Peyer's patch (tissue), 4 donors: ENCODE results near the gene DSC2. TPM values are rescaled to one million over a fixed set of nuclear protein-coding genes. Genes with fewer than 3 reads are reported as not detected.

Source experiments
- DNase-seq, 3 donors: peaks; one replicate each; pipeline ENCODE4 v3.0.0-alpha.2; 2017 to 2019
- H3K27ac ChIP-seq, 4 donors: fragments of 200-600 bp; sonication (generic); one replicate each; pipeline ENCODE4 v1.5.1; 2016 to 2019
- H3K27me3 ChIP-seq, 2 donors: fragments of 200-600 bp; sonication (generic); one replicate each; pipeline ENCODE4 v1.5.1; 2019
- H3K36me3 ChIP-seq, 3 donors: fragments of 200-600 bp; sonication (generic); one replicate each; pipeline ENCODE4 v1.5.1; 2016 to 2019
- H3K4me1 ChIP-seq, 4 donors: fragments of 200-600 bp; sonication (generic); one replicate each; pipeline ENCODE4 v1.5.1; 2016 to 2019
- H3K4me3 ChIP-seq, 4 donors: fragments of 200-600 bp; sonication (generic); 1 replicate in 3 of 4; 2 replicates in 1 of 4; pipeline ENCODE4 v1.5.1; 2016 to 2019; ENCODE audit warnings: mild to moderate bottlenecking in 1 of 4
- H3K9me3 ChIP-seq, 4 donors: fragments of 200-600 bp; sonication (generic); one replicate each; pipeline ENCODE4 v1.5.1; 2016 to 2019; ENCODE audit warnings: mild to moderate bottlenecking in 1 of 4
- CTCF ChIP-seq, 6 experiments: fragments of 450-650 bp in 4 of 6; fragments of 200-600 bp in 2 of 6; sonication (generic) in 1 of 6; IDR thresholded peaks; one replicate each; pipeline ENCODE4 v1.5.1; 2017 to 2019; ENCODE audit warnings: antibody characterized with exemption in 6 of 6, mild to moderate bottlenecking in 3 of 6, moderate library complexity in 1 of 6
- POLR2A ChIP-seq, 2 donors: fragments of 450-650 bp; IDR thresholded peaks; one replicate each; pipeline ENCODE4 v1.5.1; 2017; ENCODE audit warnings: antibody characterized with exemption in 2 of 2, mild to moderate bottlenecking in 2 of 2, moderate library complexity in 2 of 2
- total RNA-seq, 4 donors: library from RNA; depleted of rRNA; stranded (reverse); fragments of >200 nt; gene quantifications; one replicate each; pipeline ENCODE4 v1.1.0, GENCODE V29; 2016

DSC2 gene
- total RNA-seq, 4 donors from 2014 or later: 9.9 to 90.0 (median 59.6) TPM

DNA sequence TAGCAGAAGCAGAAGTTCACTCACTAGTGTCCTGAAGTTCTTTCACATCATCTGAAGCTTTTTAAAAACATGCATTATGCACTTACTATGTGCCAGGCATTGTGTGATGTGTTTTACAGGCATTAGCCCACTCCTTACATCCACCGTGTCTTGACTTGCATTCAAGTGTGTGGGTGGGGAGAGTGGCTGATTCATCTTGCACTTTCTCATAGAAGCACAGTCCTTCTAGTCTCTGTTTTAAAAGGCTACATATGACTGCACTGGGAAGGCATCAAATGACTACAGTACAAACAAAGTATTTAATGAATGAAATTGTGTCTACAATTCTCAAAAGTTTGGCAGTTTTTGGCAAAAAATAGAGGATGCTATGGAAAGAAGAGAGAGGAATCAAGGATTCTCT is 38.1 kb downstream of the DSC2 start:
- no peak overlapping the region for H3K27ac ChIP-seq

DNA sequence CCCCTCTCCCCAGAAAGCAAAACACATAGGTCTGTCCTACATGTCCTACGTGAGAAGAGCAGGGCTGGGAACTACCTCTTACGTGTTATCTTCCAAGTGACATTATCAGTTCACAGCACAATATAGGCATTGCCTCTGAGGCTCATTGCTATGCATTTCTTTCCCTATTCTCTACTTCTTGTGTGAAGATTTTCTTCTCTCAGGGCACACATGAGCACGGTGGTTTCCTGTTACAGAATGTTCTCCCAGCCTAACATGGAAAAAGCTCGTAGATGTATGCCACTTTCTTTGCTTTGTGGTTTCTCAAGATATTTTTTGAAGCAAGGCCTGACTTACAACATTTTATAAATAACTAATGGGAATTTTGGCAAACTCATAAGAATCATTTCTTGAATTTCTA is 40.3 kb downstream of the DSC2 start:
- TF ChIP-seq CTCF (IDR thresholded peaks at IDR 0.05) (no peak), POLR2A (IDR thresholded peaks at IDR 0.05) (no peak)
- Histone ChIP-seq H3K9me3 (no peaks in the 10 kb centered on the region), H3K27me3 (no peaks in the 10 kb centered on the region), H3K27ac (no peak overlapping the region), H3K4me3 (no peak overlapping the region), H3K36me3 (no peaks in the 10 kb centered on the region), H3K4me1 (no peaks in the 10 kb centered on the region)
- no peak for DNase-seq

More for the DNA sequence above, 38.1 kb downstream of the DSC2 start:
- H3K36me3 ChIP-seq: peaks cover 0 to 17% (median 0%) of the 10 kb centered on the region in 3 donors
- no peaks in the 10 kb centered on the region for H3K4me1 ChIP-seq
- H3K4me3 ChIP-seq: no peak overlapping the region
- H3K27me3 ChIP-seq: no peaks in the 10 kb centered on the region
- no peak for TF ChIP-seq POLR2A (IDR thresholded peaks at IDR 0.05)
- no peak for TF ChIP-seq CTCF (IDR thresholded peaks at IDR 0.05)
- no peaks in the 10 kb centered on the region for H3K9me3 ChIP-seq
- no peak for DNase-seq

DNA sequence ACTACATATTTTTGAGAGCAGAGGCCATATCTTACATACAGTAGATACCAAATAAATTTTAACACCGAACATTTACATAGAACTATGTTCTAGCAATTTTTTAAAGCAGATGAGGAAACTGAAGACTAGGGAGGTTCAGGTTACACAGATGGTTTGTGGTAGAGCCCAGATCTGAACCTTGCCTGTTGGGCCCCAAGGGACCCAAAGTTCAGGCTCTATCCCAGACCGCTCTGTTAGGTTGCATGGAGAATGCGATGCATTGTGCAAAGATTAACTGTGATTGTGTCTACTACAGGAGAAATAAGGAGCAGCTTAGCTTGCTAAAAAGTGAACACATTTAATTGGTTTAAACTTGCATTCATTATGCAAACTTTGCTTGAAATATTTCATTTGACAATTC is 43.3 kb downstream of the DSC2 start:
- DNase-seq: no peak
- H3K9me3 ChIP-seq: no peaks in the 10 kb centered on the region

DNA sequence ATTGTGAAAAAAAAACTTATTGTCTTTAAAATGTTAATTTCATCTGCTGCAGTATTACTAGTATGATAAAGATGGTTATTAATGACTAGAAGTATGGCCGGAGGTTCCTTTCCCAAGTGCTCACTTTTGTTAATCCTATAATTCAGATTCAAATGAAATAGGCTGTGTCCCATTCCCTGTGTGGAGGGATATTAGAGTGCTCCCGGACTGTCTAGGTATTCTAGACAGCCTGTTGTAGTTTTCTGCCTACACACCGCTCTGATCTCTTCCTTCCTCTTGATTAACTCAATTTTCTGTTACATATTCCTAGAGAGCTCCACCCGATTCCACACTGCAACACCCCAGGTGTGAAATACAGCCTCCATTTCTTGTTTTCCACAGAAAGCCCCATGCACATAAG is 44.3 kb downstream of the DSC2 start:
- Histone ChIP-seq H3K27me3 (no peaks in the 10 kb centered on the region), H3K4me3 (no peak overlapping the region), H3K4me1 (no peaks in the 10 kb centered on the region), H3K9me3 (no peaks in the 10 kb centered on the region), H3K36me3 (no peaks in the 10 kb centered on the region), H3K27ac (no peak overlapping the region)
- no peak for DNase-seq
- TF ChIP-seq POLR2A (IDR thresholded peaks at IDR 0.05): no peak
- no peak for TF ChIP-seq CTCF (IDR thresholded peaks at IDR 0.05)

More for the DNA sequence above, 43.3 kb downstream of the DSC2 start:
- TF ChIP-seq CTCF (IDR thresholded peaks at IDR 0.05) (no peak), POLR2A (IDR thresholded peaks at IDR 0.05) (no peak)
- no peaks in the 10 kb centered on the region for H3K27me3 ChIP-seq
- H3K27ac ChIP-seq: no peak overlapping the region
- no peaks in the 10 kb centered on the region for H3K4me1 ChIP-seq
- no peak overlapping the region for H3K4me3 ChIP-seq
- no peaks in the 10 kb centered on the region for H3K36me3 ChIP-seq

GRCh38 chr18:31057051-31057450 is 45.2 kb downstream of the DSC2 start:
- H3K9me3 ChIP-seq: no peaks in the 10 kb centered on the region
- TF ChIP-seq CTCF (IDR thresholded peaks at IDR 0.05) (no peak), POLR2A (IDR thresholded peaks at IDR 0.05) (no peak)
- H3K4me1 ChIP-seq: no peaks in the 10 kb centered on the region
- no peak overlapping the region for H3K27ac ChIP-seq
- no peak overlapping the region for H3K4me3 ChIP-seq
- no peak for DNase-seq
- H3K27me3 ChIP-seq: no peaks in the 10 kb centered on the region
- no peaks in the 10 kb centered on the region for H3K36me3 ChIP-seq

DNA sequence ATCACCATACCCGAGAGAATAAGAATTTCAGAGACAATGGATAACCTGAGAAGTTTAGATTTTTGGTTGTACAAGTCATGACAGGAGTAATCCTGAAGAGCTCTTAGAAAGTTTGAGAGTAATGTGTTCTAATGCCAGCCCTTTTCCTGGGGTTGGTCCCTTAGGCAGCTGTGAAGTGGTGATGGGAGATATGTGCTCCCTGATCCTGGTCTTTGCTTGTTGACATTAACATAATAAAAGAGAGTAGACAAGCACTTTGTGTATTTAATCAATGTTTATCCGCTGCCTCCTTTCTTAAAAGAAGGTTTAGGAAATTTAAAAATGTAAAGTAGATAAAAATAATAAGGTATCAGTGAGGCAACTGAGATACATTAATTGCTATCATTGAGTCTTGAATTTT is 45.9 kb downstream of the DSC2 start:
- no peaks in the 10 kb centered on the region for H3K9me3 ChIP-seq
- H3K4me1 ChIP-seq: no peaks in the 10 kb centered on the region
- TF ChIP-seq POLR2A (IDR thresholded peaks at IDR 0.05) (no peak), CTCF (IDR thresholded peaks at IDR 0.05) (no peak)
- no peak for DNase-seq
- H3K27ac ChIP-seq: no peak overlapping the region
- H3K36me3 ChIP-seq: no peaks in the 10 kb centered on the region
- no peaks in the 10 kb centered on the region for H3K27me3 ChIP-seq
- no peak overlapping the region for H3K4me3 ChIP-seq
